Measurements from ENCODE around the gene ENG.

The ENG gene

GRCh38 chr9:127803507-127804352 lies 50.7 kb downstream of the ENG start:
- no peak for DNase-seq
- TF ChIP-seq, protein P1, sequence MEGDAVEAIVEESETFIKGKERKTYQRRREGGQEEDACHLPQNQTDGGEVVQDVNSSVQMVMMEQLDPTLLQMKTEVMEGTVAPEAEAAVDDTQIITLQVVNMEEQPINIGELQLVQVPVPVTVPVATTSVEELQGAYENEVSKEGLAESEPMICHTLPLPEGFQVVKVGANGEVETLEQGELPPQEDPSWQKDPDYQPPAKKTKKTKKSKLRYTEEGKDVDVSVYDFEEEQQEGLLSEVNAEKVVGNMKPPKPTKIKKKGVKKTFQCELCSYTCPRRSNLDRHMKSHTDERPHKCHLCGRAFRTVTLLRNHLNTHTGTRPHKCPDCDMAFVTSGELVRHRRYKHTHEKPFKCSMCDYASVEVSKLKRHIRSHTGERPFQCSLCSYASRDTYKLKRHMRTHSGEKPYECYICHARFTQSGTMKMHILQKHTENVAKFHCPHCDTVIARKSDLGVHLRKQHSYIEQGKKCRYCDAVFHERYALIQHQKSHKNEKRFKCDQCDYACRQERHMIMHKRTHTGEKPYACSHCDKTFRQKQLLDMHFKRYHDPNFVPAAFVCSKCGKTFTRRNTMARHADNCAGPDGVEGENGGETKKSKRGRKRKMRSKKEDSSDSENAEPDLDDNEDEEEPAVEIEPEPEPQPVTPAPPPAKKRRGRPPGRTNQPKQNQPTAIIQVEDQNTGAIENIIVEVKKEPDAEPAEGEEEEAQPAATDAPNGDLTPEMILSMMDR (IDR thresholded peaks at IDR 0.05; ENCODE audit: low read depth, low read length) = no peak
- Histone ChIP-seq H3K9me3 (no peaks in the 10 kb centered on the region), H3K27me3 (no peaks in the 10 kb centered on the region), H3K4me1 (no peaks in the 10 kb centered on the region), H3K4me3 (ENCODE audit: low read depth, low read length) (peak overlapping the region; percentile 92), H3K36me3 (peaks cover 5% of the 10 kb centered on the region)

DNA sequence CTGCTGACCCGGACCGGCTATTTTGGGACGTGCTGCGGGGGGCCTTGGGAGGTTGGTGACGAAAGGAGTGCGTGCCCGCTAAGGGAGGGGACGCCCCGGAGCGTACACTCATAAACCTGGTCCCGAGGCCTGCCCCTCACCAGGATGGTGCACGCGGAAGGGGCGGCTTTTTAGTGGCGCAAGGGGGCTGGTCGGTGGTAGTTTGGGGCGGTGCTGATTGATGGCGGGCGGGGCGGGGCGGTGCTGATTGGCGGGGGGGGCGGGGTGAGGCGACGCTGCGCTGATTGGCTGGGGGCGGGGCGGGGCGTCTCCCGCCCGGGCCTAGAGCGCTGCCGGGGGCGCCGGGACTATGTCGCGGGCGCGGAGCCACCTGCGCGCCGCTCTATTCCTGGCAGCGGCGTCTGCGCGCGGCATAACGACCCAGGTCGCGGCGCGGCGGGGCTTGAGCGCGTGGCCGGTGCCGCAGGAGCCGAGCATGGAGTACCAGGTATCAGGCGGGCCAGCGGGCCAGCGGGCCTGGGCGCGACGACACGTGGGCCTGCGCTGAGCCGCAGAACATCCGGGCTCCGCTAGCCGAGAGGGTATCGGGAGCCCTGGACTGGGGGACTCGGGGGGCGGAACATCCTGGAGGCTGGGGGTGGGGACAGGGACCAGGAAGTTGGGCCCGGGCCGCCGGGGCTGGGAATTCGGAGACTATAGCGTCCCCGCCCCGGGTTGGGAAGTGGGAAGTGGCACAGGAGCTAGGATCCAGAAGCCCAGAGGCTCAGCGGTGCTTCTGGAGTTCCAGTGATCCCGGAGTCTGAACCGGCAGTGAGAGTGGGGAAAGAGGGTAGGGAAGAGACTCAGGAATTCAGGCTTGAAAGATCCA lies 51.6 kb downstream of the ENG start, which contains the start of gene FPGS:
TSS of gene FPGS (plus strand) at position 307 of the 868 bp plus-strand sequence. CDS start at position 350, 43 bp downstream.
- H3K9me3 ChIP-seq = no peaks in the 10 kb centered on the region
- TF ChIP-seq, protein P1 (IDR thresholded peaks at IDR 0.05; ENCODE audit: low read depth, low read length) = no peak
- H3K4me1 ChIP-seq = no peaks in the 10 kb centered on the region
- no peaks in the 10 kb centered on the region for H3K27me3 ChIP-seq
- peak within 1 kb of the TSS; percentile 92 for H3K4me3 ChIP-seq (ENCODE audit: low read depth, low read length)
- H3K36me3 ChIP-seq = peaks cover 5% of the 10 kb centered on the region
- DNase-seq = peak; percentile 90

DNA sequence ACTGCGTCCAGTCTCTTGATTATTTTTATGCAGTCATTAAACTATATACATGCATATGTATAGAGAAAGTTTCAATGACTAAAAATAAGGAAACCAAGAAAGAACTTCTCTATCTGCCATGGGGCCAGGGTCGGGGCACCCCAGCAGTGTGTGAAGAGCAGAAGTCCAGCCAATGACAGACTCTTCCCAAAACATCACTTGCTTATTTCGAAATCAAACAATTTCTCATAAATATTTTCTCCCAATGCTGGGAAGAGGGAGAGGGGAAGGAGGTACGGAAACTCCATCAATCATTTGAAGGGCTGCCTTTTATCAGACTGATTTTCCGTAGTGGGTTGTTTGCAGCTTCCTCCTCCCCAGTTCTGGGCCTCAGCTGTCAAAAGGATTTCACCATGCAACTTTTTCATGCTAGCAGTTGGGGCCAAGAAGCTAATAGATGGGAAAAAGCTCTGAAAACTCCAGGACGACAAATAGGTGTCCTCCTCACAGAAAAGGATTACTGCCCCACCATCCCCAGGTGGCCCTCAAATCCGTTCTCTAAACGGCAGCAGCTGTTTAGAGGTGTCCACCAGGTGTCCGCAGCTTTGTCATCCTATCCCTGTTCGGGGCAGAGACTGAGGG lies 52.4 kb downstream of the ENG start:
- no peaks in the 10 kb centered on the region for H3K9me3 ChIP-seq
- peak overlapping the region; percentile 55 for H3K4me3 ChIP-seq (ENCODE audit: low read depth, low read length)
- no peak for DNase-seq
- H3K27me3 ChIP-seq = no peaks in the 10 kb centered on the region
- peaks cover 5% of the 10 kb centered on the region for H3K36me3 ChIP-seq
- H3K4me1 ChIP-seq = no peaks in the 10 kb centered on the region
- TF ChIP-seq, protein P1 (IDR thresholded peaks at IDR 0.05; ENCODE audit: low read depth, low read length) = 0 out of 2 replicates have a peak, but pooled peaks have one; percentile 9

GRCh38 chr9:127796852-127797370 lies 57.5 kb downstream of the ENG start:
- Histone ChIP-seq H3K36me3 (no peaks in the 10 kb centered on the region), H3K4me3 (ENCODE audit: low read depth, low read length) (no peak overlapping the region), H3K4me1 (no peaks in the 10 kb centered on the region; the same call in 1 of the 2 replicates), H3K27me3 (no peaks in the 10 kb centered on the region), H3K9me3 (no peaks in the 10 kb centered on the region)
- TF ChIP-seq, protein P1 (IDR thresholded peaks at IDR 0.05; ENCODE audit: low read depth, low read length) = no peak
- DNase-seq = no peak

- no peaks in the 10 kb centered on the region; the same call in 1 of the 2 replicates for H3K4me1 ChIP-seq
- no peaks in the 10 kb centered on the region for H3K9me3 ChIP-seq
- H3K36me3 ChIP-seq = peaks cover 5% of the 10 kb centered on the region
- H3K4me3 ChIP-seq (ENCODE audit: low read depth, low read length) = no peak overlapping the region
- DNase-seq = no peak
- no peaks in the 10 kb centered on the region for H3K27me3 ChIP-seq
- TF ChIP-seq, protein P1 (IDR thresholded peaks at IDR 0.05; ENCODE audit: low read depth, low read length) = no peak
These were observed 58.1 kb downstream of the ENG start for GRCh38 chr9:127796225-127796813.
